Smooth muscle cell (in vitro differentiated cells): ENCODE measurements around the gene LRRC8A. TPM values are rescaled to one million over a fixed set of nuclear protein-coding genes. Genes with fewer than 3 reads are reported as not detected.

Source experiments
- DNase-seq: peaks from one replicate; lab custom pipeline; 2025; ENCODE audit not compliant: unreplicated experiment; lab: John Stamatoyannopoulos, UW
- H2AFZ ChIP-seq: fragments of 200-600 bp; sonication (generic); 2 replicates; pipeline ENCODE4 v1.6.0; 2016; ENCODE audit warnings: antibody characterized with exemption, low read depth, mild to moderate bottlenecking
- H3F3A ChIP-seq: fragments of 200-600 bp; sonication (generic); 2 replicates; pipeline ENCODE4 v1.6.0; 2017; ENCODE audit warnings: antibody characterized with exemption, low read depth
- H3K27ac ChIP-seq: fragments of 200-600 bp; sonication (generic); 2 replicates; pipeline ENCODE4 v1.5.1; 2016; ENCODE audit warnings: low read depth, mild to moderate bottlenecking
- H3K27me3 ChIP-seq: fragments of 200-600 bp; sonication (generic); 2 replicates; pipeline ENCODE4 v1.6.1; 2016; ENCODE audit warnings: low read depth, mild to moderate bottlenecking
- H3K36me3 ChIP-seq: fragments of 200-600 bp; sonication (generic); 2 replicates; pipeline ENCODE4 v1.5.1; 2016; ENCODE audit warnings: low read depth
- H3K4me1 ChIP-seq: fragments of 200-600 bp; sonication (generic); 2 replicates; pipeline ENCODE4 v1.5.1; 2016; ENCODE audit warnings: low read depth
- H3K4me2 ChIP-seq: fragments of 200-600 bp; sonication (generic); 2 replicates; pipeline ENCODE4 v1.6.0; 2016; ENCODE audit warnings: mild to moderate bottlenecking
- H3K4me3 ChIP-seq: fragments of 200-600 bp; sonication (generic); 2 replicates; pipeline ENCODE4 v1.5.1; 2016; ENCODE audit warnings: mild to moderate bottlenecking
- H3K79me2 ChIP-seq: fragments of 200-600 bp; sonication (generic); 2 replicates; pipeline ENCODE4 v1.6.0; 2016; ENCODE audit warnings: low read depth, mild to moderate bottlenecking
- H3K9ac ChIP-seq: fragments of 200-600 bp; sonication (generic); 2 replicates; pipeline ENCODE4 v1.6.0; 2016; ENCODE audit warnings: low read depth
- H3K9me3 ChIP-seq: fragments of 200-600 bp; sonication (generic); replicated peaks from 2 replicates; pipeline ENCODE4 v1.5.1; 2016; ENCODE audit warnings: low read depth
- H4K20me1 ChIP-seq: fragments of 200-600 bp; sonication (generic); 2 replicates; pipeline ENCODE4 v1.6.0; 2016; ENCODE audit warnings: low read depth
- WGBS: methylation state at CpG from one replicate; pipeline ENCODE4 v1.1.7; 2016; ENCODE audit warnings: low lambda C conversion rate; 5-methylcytosine and 5-hydroxymethylcytosine counted together
- polyA plus RNA-seq: library from polyadenylated mRNA; unstranded; fragments of >200 nt; fragmentation: Nextera tagmentation; extraction: Ambion mirVana; gene quantifications from 2 replicates; pipeline ENCODE4 v1.2.1, GENCODE V29; 2016
- total RNA-seq: library from RNA; depleted of rRNA; stranded (reverse); fragments of >200 nt; gene quantifications from 2 replicates; pipeline ENCODE4 v1.2.3, GENCODE V29; 2014
- TF ChIP-seq, protein P1 (sequence below): fragments of 200-600 bp; sonication (generic); IDR thresholded peaks from 2 replicates; pipeline ENCODE4 v1.5.1; 2017; ENCODE audit warnings: borderline replicate concordance, mild to moderate bottlenecking, antibody characterized with exemption; ENCODE audit not compliant: insufficient read depth, poor library complexity, severe bottlenecking

The LRRC8A gene
- total and polyA plus RNA-seq, 2 experiments from 2014 or later: 50.1 to 58.3 TPM

DNA sequence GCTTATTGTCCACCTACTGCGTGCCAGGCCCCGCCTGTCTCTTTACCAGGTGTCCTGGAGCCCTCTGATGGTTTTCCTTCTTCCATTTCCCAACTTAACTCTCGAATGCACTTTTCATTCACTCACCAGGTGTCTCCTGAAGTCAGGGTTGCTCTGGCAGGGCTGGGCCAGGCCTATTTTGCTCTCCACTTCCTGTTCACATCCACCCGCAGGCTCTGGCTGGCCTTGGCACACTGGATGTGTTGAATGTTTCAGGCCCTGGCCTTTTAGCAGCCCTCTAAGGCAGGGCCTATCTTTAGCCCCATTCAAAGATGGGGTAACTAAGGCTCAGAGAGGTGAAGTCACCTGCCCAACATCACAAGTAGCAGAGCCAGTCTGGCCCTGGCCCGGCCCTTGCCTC lies 16.4 kb downstream of the LRRC8A start:
- peaks cover 86% of the 10 kb centered on the region for H4K20me1 ChIP-seq
- no peak for DNase-seq
- TF ChIP-seq, protein P1, sequence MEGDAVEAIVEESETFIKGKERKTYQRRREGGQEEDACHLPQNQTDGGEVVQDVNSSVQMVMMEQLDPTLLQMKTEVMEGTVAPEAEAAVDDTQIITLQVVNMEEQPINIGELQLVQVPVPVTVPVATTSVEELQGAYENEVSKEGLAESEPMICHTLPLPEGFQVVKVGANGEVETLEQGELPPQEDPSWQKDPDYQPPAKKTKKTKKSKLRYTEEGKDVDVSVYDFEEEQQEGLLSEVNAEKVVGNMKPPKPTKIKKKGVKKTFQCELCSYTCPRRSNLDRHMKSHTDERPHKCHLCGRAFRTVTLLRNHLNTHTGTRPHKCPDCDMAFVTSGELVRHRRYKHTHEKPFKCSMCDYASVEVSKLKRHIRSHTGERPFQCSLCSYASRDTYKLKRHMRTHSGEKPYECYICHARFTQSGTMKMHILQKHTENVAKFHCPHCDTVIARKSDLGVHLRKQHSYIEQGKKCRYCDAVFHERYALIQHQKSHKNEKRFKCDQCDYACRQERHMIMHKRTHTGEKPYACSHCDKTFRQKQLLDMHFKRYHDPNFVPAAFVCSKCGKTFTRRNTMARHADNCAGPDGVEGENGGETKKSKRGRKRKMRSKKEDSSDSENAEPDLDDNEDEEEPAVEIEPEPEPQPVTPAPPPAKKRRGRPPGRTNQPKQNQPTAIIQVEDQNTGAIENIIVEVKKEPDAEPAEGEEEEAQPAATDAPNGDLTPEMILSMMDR: no peak
- no peaks in the 10 kb centered on the region for H3K27me3 ChIP-seq
- H3K4me1 ChIP-seq: no peaks in the 10 kb centered on the region
- 92% methylated on average over 5 of the region's 5 CpGs for WGBS
- H3K9ac ChIP-seq: no peak overlapping the region
- no peaks in the 10 kb centered on the region for H3K36me3 ChIP-seq
- no peak overlapping the region for H3K4me3 ChIP-seq
- no peak overlapping the region for H2AFZ ChIP-seq
- H3K9me3 ChIP-seq: no peaks in the 10 kb centered on the region
- H3K4me2 ChIP-seq: no peak overlapping the region
- peaks cover 82% of the 10 kb centered on the region for H3K79me2 ChIP-seq
- no peaks in the 10 kb centered on the region for H3F3A ChIP-seq
- no peak overlapping the region for H3K27ac ChIP-seq

DNA sequence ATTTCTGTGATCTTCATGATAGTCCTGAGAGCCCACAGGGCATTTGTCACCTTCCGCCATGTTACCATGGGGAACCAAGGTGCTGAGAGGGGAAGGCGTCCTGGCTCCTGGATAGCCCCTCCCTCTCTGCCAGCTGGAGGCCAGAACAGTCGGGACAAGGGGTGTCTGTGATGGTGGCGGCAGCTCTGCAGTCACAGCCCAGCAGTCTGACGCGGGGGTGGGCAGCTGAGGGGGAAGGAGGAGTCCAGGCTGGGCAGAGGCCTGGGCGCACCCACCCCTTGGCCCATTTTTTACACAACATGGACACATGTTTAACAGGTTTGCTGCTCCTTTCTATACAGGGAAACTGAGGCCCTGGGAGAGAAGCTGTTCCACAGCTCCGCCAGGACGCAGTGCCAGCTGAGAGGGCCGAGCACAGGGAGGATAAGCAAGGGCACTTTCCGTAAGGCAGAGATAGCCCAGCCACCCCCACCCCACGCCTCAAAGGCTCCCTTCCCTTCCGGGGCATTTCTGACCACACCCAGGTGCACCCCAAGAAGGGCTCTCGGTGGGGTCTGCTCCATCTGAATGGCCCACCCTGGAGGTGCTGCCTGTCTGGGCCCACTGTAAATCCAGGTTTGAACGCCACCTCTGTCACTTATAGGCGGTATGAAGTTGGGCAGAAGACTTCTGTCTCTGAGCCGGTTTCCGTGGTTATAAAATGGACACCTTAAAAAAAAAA lies 17.1 kb downstream of the LRRC8A start:
- no peak for DNase-seq
- H3K79me2 ChIP-seq: peaks cover 76% of the 10 kb centered on the region
- H3K4me1 ChIP-seq: no peaks in the 10 kb centered on the region
- H3K36me3 ChIP-seq: no peaks in the 10 kb centered on the region
- TF ChIP-seq, protein P1: no peak
- H3K4me2 ChIP-seq: no peak overlapping the region
- H3F3A ChIP-seq: no peaks in the 10 kb centered on the region
- peak overlapping the region; percentile 35 for H3K27ac ChIP-seq
- H3K9me3 ChIP-seq: no peaks in the 10 kb centered on the region
- H3K4me3 ChIP-seq: no peak overlapping the region
- H3K9ac ChIP-seq: no peak overlapping the region
- H4K20me1 ChIP-seq: peaks cover 90% of the 10 kb centered on the region
- H2AFZ ChIP-seq: no peak overlapping the region
- no peaks in the 10 kb centered on the region for H3K27me3 ChIP-seq
- 94% methylated on average over 18 of the region's 18 CpGs for WGBS

DNA sequence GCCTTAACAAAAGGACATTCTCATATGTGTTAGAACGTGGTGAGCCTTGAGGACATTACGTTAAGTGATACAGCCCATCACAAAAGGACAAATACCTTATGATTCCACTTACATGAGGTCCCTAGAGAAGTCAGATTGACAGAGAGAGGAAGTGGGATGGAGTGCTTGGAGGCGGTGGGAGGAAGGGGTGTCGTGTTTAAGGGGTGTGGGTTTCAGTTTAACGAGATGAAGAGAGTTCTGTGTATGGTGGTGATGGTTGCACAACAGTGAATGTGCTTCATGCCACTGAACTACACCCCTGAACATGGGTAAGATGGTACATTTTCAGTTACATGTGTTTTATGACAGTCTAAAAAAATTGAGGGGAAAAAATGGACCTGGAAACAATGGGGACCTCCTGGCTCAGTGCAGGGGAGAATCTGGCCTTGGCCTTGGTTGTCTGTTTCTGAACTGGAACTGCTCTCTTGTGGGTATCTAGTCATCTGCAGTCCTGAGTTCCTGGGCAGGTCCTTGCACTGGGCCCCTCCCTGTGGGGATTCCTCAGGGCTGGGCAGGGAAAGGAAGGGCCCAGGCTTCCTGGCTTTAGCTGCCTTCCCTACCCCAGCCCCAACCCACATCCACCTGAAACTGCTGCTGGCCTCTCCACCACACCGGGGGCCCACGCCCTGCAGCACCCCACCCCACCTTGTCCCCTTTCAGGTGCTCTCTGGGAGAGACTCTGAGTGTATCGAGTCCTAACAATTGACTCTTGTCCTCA lies 17.8 kb downstream of the LRRC8A start:
- Histone ChIP-seq H3K36me3 (no peaks in the 10 kb centered on the region), H3K79me2 (peaks cover 77% of the 10 kb centered on the region), H4K20me1 (peaks cover 96% of the 10 kb centered on the region), H3K9me3 (no peaks in the 10 kb centered on the region), H3K4me2 (no peak overlapping the region), H2AFZ (no peak overlapping the region), H3F3A (no peaks in the 10 kb centered on the region), H3K27me3 (no peaks in the 10 kb centered on the region), H3K27ac (peak overlapping the region; percentile 37), H3K4me1 (no peaks in the 10 kb centered on the region), H3K9ac (no peak overlapping the region), H3K4me3 (no peak overlapping the region)
- no peak for DNase-seq
- 82% methylated on average over 8 of the region's 8 CpGs for WGBS
- TF ChIP-seq, protein P1: no peak
